Fibroblast of gingiva (primary cell): ENCODE data around the gene FOXP1.

Source experiments
- DNase-seq: peaks from one replicate; pipeline ENCODE4 v3.0.0-alpha.2; 2011; ENCODE audit warnings: low read depth

The FOXP1 gene

DNA sequence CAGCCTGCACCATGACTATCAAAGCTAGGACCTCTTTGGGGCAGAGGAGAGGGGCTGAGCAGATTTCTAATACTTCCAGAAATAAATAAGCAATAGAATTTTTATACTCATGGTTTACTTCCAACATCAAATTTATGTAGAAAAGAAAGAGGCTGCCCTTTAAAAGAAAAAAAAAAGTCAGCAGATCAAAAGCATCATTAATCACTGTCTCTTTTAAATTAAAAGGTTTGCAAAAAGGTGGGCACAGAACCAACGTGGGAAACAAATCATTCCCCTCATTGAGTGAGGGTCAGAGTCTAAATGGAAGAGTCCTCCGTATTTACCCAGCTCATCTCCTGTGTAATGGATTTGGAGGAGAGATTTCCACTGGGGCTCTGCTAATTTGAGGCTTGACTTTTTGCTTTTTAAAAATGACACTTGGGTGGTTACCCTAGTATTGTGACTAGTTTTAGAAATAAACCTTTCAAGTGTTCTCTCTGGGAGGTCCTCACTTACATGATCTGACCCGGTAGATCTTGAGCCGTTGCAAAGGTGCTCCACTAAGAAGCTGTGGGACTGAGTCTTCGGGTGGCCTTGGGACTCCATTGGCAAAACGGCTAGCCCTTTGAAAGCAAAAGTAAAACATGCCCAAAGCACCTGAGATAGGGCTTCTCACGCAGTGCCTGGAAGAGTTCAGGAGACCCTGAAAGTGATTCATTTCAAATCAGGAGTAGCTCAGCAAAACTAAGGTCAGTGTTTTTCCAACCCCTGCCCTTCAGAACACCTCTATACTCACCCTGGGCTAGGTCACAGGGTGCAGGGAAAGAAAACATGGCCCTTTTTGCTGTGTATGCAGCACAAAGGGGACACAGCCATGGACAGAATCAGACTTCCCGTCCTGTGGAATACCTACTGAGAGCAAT is 320.9 kb downstream of the FOXP1 start:
- DNase-seq, result no peak

GRCh38 chr3:71260782-71261181 is 322.7 kb downstream of the FOXP1 start:
- no peak for DNase-seq

GRCh38 chr3:71258526-71258925 is 325.0 kb downstream of the FOXP1 start:
- DNase-seq, result no peak

- peak; percentile 56 for DNase-seq
These were observed 325.4 kb downstream of the FOXP1 start for GRCh38 chr3:71258116-71258515.

GRCh38 chr3:71255498-71255897 is 328.0 kb downstream of the FOXP1 start:
- no peak for DNase-seq

GRCh38 chr3:71254281-71255057 is 329.1 kb downstream of the FOXP1 start:
- peak; percentile 50 for DNase-seq

- DNase-seq, result no peak
These were observed 330.4 kb downstream of the FOXP1 start for GRCh38 chr3:71253169-71253568.

GRCh38 chr3:71252466-71252865 is 331.1 kb downstream of the FOXP1 start:
- no peak for DNase-seq

DNA sequence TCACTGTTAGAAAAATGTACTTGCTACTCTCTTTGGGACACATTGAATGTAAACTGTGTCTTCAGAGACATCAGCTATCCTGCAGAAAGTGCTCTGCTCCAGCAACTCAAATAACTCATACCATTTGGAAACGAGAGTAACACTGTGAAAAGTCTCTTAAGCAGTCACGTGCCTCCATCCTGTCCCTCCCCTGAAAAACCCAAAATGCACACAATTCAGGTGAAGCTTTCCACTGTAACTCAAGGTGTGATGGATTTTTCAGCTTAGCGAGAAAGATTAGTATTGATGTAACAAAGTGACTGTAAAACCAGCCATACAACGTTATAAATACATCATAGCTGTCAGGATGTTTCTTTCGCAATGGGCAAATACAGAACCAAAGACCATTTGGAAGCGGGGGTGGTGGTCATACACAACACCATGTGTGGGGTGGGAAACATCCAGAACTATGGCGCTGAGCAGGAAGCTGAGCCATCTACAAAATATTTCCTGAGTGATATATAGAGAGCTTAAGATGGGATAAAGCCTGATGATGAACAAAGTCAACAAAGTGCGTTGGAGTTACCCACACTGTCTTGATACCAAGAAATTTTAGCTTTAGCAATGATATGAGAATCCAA is 332.3 kb downstream of the FOXP1 start:
- no peak for DNase-seq

DNA sequence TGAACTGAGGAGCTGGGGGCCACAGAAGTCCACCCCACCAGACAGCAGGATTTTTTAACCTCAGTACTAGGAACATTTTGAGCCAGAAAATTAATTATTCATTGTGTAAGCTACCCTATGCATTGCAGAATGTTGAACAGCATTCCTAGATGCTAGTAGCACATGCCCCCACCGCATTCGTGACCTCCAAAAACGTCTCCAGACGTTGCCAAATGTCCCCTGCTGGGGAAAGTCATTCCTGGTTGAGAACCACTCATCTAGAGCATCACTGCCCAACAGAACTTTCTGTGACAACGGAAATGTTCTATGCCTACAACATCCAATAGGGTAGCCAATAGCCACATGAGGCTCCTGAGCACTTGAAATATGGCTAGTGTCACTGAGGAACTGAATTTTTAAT is 333.5 kb downstream of the FOXP1 start:
- no peak for DNase-seq

- DNase-seq, result no peak
These were observed 335.6 kb downstream of the FOXP1 start for GRCh38 chr3:71247958-71248335.

- no peak for DNase-seq
These were observed 336.1 kb downstream of the FOXP1 start for GRCh38 chr3:71247221-71247957.

GRCh38 chr3:71245971-71246880 is 337.3 kb downstream of the FOXP1 start:
- no peak for DNase-seq

GRCh38 chr3:71244826-71245488 is 338.6 kb downstream of the FOXP1 start:
- DNase-seq, result peak; percentile 33

GRCh38 chr3:71244153-71244825 is 339.2 kb downstream of the FOXP1 start:
- no peak for DNase-seq

DNA sequence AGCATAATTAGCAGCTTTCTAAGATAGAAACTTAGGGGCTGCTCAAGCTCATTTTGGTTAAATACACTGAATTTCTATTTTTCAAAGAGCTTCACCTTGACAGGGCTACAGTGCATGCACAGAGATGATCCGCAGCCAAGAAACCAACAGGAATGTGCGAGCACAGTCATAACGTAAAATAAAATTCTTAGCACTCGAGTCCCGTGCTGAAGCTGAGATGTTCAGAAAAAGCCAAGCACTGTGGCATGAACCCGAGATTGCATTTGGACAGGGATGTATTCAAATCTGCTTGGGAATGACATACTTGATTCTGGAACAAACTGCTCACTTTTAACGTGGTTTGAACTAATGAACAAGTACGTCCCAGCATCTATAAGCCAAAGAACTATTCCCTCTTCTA is 340.3 kb downstream of the FOXP1 start:
- no peak for DNase-seq

- DNase-seq, result no peak
These were observed 341.5 kb downstream of the FOXP1 start for GRCh38 chr3:71241981-71242560.

- DNase-seq, result no peak
These were observed 342.2 kb downstream of the FOXP1 start for GRCh38 chr3:71241246-71241901.

DNA sequence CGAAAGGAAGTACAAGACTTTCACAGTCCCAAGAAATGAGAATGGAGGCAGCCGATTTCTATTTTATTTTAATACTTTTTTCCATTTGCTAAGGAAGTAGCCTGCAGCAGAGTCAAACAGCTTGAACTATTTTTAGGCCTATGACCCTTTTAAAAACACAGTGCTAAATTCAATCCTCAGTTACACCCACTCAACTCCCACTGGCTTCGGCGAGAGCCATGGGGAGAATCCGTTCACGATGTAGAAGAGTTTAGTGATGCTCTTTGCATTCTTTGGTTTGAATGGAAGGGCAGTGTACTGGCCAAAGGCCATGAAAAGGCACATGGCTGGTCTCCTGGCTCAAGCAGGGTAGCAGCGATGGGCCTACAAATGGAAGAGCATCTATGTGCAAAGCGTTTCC is 343.5 kb downstream of the FOXP1 start:
- no peak for DNase-seq
